Endothelial cell (in vitro differentiated cells): Measurements from ENCODE around the gene CDR2L. TPM values are rescaled to one million over a fixed set of nuclear protein-coding genes. Genes with fewer than 3 reads are reported as not detected.

ENCODE experiments used
- DNase-seq: peaks from one replicate; pipeline ENCODE4 v3.0.0; 2021; ENCODE audit warnings: low spot score
- H3K27ac Mint-ChIP-seq: one replicate; pipeline ENCODE4 v1.8.0; 2021; ENCODE audit warnings: mixed read lengths, inconsistent platforms; ENCODE audit not compliant: unreplicated experiment
- H3K27me3 Mint-ChIP-seq: one replicate; pipeline ENCODE4 v1.8.0; 2021; ENCODE audit warnings: mild to moderate bottlenecking, moderate library complexity, mixed read lengths, inconsistent platforms; ENCODE audit not compliant: unreplicated experiment
- H3K36me3 Mint-ChIP-seq: one replicate; pipeline ENCODE4 v1.8.0; 2021; ENCODE audit warnings: mild to moderate bottlenecking, low read depth, mixed read lengths, inconsistent platforms; ENCODE audit not compliant: unreplicated experiment
- H3K4me1 Mint-ChIP-seq: one replicate; pipeline ENCODE4 v1.8.0; 2021; ENCODE audit warnings: mild to moderate bottlenecking, mixed read lengths, inconsistent platforms; ENCODE audit not compliant: unreplicated experiment
- H3K4me3 Mint-ChIP-seq: one replicate; pipeline ENCODE4 v1.8.0; 2021; ENCODE audit warnings: mild to moderate bottlenecking, mixed read lengths, inconsistent platforms; ENCODE audit not compliant: unreplicated experiment
- H3K9me3 Mint-ChIP-seq: one replicate; pipeline ENCODE4 v1.8.0; 2021; ENCODE audit warnings: mixed read lengths, inconsistent platforms; ENCODE audit not compliant: unreplicated experiment
- CTCF ChIP-seq: fragments of 200-600 bp; sonication (generic); IDR thresholded peaks from one replicate; pipeline ENCODE4 v1.5.0; 2021; ENCODE audit warnings: antibody characterized with exemption; ENCODE audit not compliant: unreplicated experiment
- total RNA-seq: library from RNA; stranded (reverse); fragmentation: NEBNext Ultra II Directional; extraction: Animal tissue kit (Norgen Biotek cat#: 25700); gene quantifications from one replicate; pipeline ENCODE4 v1.2.1, GENCODE V29; 2021; ENCODE audit not compliant: unreplicated experiment

The CDR2L gene
- total RNA-seq, 1 donor from 2014 or later: 33.2 TPM

- Mint-ChIP-seq H3K27ac (no peak overlapping the region), H3K4me1 (peaks cover 9% of the 10 kb centered on the region), H3K4me3 (peak overlapping the region; percentile 12)
Observed at GRCh38 chr17:75001915-75002843, 14.7 kb downstream of the CDR2L start.

GRCh38 chr17:75003070-75003956, 15.9 kb downstream of the CDR2L start:
- no peak overlapping the region for H3K27ac Mint-ChIP-seq
- no peak for DNase-seq
- no peak for TF ChIP-seq CTCF
- H3K4me1 Mint-ChIP-seq: peaks cover 6% of the 10 kb centered on the region
- no peaks in the 10 kb centered on the region for H3K9me3 Mint-ChIP-seq
- no peaks in the 10 kb centered on the region for H3K27me3 Mint-ChIP-seq
- H3K4me3 Mint-ChIP-seq: no peak overlapping the region
- peaks cover 25% of the 10 kb centered on the region for H3K36me3 Mint-ChIP-seq

More at GRCh38 chr17:75001915-75002843, 14.7 kb downstream of the CDR2L start:
- no peak for TF ChIP-seq CTCF
- no peak for DNase-seq
- Mint-ChIP-seq H3K36me3 (peaks cover 25% of the 10 kb centered on the region), H3K27me3 (no peaks in the 10 kb centered on the region), H3K9me3 (no peaks in the 10 kb centered on the region)

- Mint-ChIP-seq H3K9me3 (no peaks in the 10 kb centered on the region), H3K36me3 (peaks cover 25% of the 10 kb centered on the region), H3K4me3 (no peak overlapping the region), H3K27ac (no peak overlapping the region), H3K4me1 (no peaks in the 10 kb centered on the region), H3K27me3 (no peaks in the 10 kb centered on the region)
- no peak for DNase-seq
- TF ChIP-seq CTCF: no peak
Observed at GRCh38 chr17:75003957-75004355, 16.5 kb downstream of the CDR2L start.

- TF ChIP-seq CTCF: no peak
- Mint-ChIP-seq H3K4me3 (no peak overlapping the region), H3K27ac (no peak overlapping the region), H3K27me3 (no peaks in the 10 kb centered on the region), H3K36me3 (peaks cover 25% of the 10 kb centered on the region), H3K4me1 (no peaks in the 10 kb centered on the region), H3K9me3 (no peaks in the 10 kb centered on the region)
- no peak for DNase-seq
Observed at GRCh38 chr17:75004371-75004770, 16.9 kb downstream of the CDR2L start.
